Measurements from ENCODE around the gene ACSL5.

GRCh38 chr10:112438356-112438755 lies 64.4 kb downstream of the ACSL5 start:
- TF ChIP-seq CTCF (IDR thresholded peaks at IDR 0.05; ENCODE audit: insufficient read depth, low read depth, low read length), result no peak
- no peak for TF ChIP-seq EZH2 (IDR thresholded peaks at IDR 0.05; ENCODE audit: insufficient read depth, low read length)

Data from astrocyte (in vitro differentiated cells and primary cell).